ENCODE data around the gene IL1A. TPM values are rescaled to one million over a fixed set of nuclear protein-coding genes. Genes with fewer than 3 reads are reported as not detected.

Gene IL1A
- total RNA-seq, 1 experiment from 2014 or later: 6.3 TPM

- Histone ChIP-seq H3K4me1 (ENCODE audit: insufficient read depth, low read length, poor library complexity, severe bottlenecking) (peaks cover 8% of the 10 kb centered on the region), H3K4me3 (ENCODE audit: low read depth, low read length, poor library complexity, severe bottlenecking) (no peak overlapping the region), H3K27me3 (replicated peaks; ENCODE audit: insufficient read depth, low read depth, low read length, poor library complexity) (no peaks in the 10 kb centered on the region), H3K27ac (ENCODE audit: low read depth, low read length, poor library complexity, severe bottlenecking) (no peak overlapping the region), H3K9me3 (ENCODE audit: low read depth, low read length, poor library complexity, severe bottlenecking) (no peaks in the 10 kb centered on the region), H3K36me3 (ENCODE audit: insufficient read depth, low read length, poor library complexity, severe bottlenecking) (no peaks in the 10 kb centered on the region)
- DNase-seq (ENCODE audit: low spot score): no peak
- intact Hi-C loops (cut with micrococcal nuclease; ENCODE audit: unreplicated experiment): no loop called here
- BruUV-seq (replicated peaks): no TSS peak
- no peak for TF ChIP-seq CTCF (conservative IDR thresholded peaks at IDR 0.05; ENCODE audit: low read depth, low read length)
- no peak for TF ChIP-seq EZH2 (IDR thresholded peaks at IDR 0.05; ENCODE audit: borderline replicate concordance, low read depth, low read length, poor library complexity, severe bottlenecking)
- ChIA-PET POLR2A (ENCODE audit: low non-redundant PET) (no interaction called here), CTCF (no interaction called here)
These were observed 44.0 kb upstream of the IL1A start for GRCh38 chr2:112828251-112828691.

GRCh38 chr2:112827604-112828185, 43.4 kb upstream of the IL1A start:
- TF ChIP-seq EZH2 (IDR thresholded peaks at IDR 0.05; ENCODE audit: borderline replicate concordance, low read depth, low read length, poor library complexity, severe bottlenecking) (no peak), CTCF (conservative IDR thresholded peaks at IDR 0.05; ENCODE audit: low read depth, low read length) (no peak)
- Histone ChIP-seq H3K27me3 (replicated peaks; ENCODE audit: insufficient read depth, low read depth, low read length, poor library complexity) (no peaks in the 10 kb centered on the region), H3K4me3 (ENCODE audit: low read depth, low read length, poor library complexity, severe bottlenecking) (no peak overlapping the region), H3K36me3 (ENCODE audit: insufficient read depth, low read length, poor library complexity, severe bottlenecking) (no peaks in the 10 kb centered on the region), H3K9me3 (ENCODE audit: low read depth, low read length, poor library complexity, severe bottlenecking) (no peaks in the 10 kb centered on the region), H3K27ac (ENCODE audit: low read depth, low read length, poor library complexity, severe bottlenecking) (no peak overlapping the region), H3K4me1 (ENCODE audit: insufficient read depth, low read length, poor library complexity, severe bottlenecking) (peaks cover 8% of the 10 kb centered on the region)
- DNase-seq (ENCODE audit: low spot score): no peak
- CTCF ChIA-PET: no interaction called here
- POLR2A ChIA-PET (ENCODE audit: low non-redundant PET): no interaction called here
- BruUV-seq (replicated peaks): no TSS peak
- intact Hi-C loops (cut with micrococcal nuclease; ENCODE audit: unreplicated experiment): no loop called here

GRCh38 chr2:112827009-112827408, 42.7 kb upstream of the IL1A start:
- no peak overlapping the region for H3K27ac ChIP-seq (ENCODE audit: low read depth, low read length, poor library complexity, severe bottlenecking)
- ChIA-PET POLR2A (ENCODE audit: low non-redundant PET) (no interaction called here), CTCF (no interaction called here)
- H3K9me3 ChIP-seq (ENCODE audit: low read depth, low read length, poor library complexity, severe bottlenecking): no peaks in the 10 kb centered on the region
- no peaks in the 10 kb centered on the region for H3K27me3 ChIP-seq (replicated peaks; ENCODE audit: insufficient read depth, low read depth, low read length, poor library complexity)
- H3K4me1 ChIP-seq (ENCODE audit: insufficient read depth, low read length, poor library complexity, severe bottlenecking): peaks cover 8% of the 10 kb centered on the region
- DNase-seq (ENCODE audit: low spot score): no peak
- no TSS peak for BruUV-seq (replicated peaks)
- TF ChIP-seq EZH2 (IDR thresholded peaks at IDR 0.05; ENCODE audit: borderline replicate concordance, low read depth, low read length, poor library complexity, severe bottlenecking): no peak
- TF ChIP-seq CTCF (conservative IDR thresholded peaks at IDR 0.05; ENCODE audit: low read depth, low read length): no peak
- H3K4me3 ChIP-seq (ENCODE audit: low read depth, low read length, poor library complexity, severe bottlenecking): no peak overlapping the region
- no peaks in the 10 kb centered on the region for H3K36me3 ChIP-seq (ENCODE audit: insufficient read depth, low read length, poor library complexity, severe bottlenecking)
- intact Hi-C loops (cut with micrococcal nuclease; ENCODE audit: unreplicated experiment): no loop called here
